ENCODE results near the gene FAM9A.

Gene FAM9A

DNA sequence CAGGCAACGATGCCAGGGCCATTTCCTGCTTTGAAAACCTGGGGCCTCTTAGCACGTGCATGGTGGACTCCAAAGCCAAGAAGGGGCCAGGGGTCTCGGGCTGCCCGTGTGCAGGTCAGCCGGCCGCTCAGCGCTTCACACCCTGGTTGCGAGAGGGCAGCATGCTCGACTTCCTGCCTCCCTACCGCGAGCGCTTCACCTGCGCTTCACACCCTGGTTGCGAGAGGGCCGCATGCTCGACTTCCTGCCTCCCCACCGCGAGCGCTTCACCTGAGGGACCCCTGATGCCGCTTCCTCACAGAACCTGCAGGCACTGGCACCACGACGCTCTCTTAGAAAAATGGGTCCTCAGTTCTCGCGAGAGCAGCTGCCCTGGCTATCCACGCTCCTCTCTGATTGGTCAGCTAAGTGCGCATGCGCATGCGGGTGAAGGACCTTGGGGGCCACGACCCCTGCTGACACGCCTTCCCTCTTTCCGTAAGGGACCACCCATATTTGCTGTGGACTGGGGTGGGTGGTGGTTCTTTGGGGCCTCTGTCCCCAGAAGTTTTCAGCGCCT, at the start of gene FAM9A:
Gene FAM9A (minus strand): TSS at position 343 of the 559 bp plus-strand sequence. CDS start 1,212 bp downstream, outside the sequence.
- no peak for DNase-seq

DNA sequence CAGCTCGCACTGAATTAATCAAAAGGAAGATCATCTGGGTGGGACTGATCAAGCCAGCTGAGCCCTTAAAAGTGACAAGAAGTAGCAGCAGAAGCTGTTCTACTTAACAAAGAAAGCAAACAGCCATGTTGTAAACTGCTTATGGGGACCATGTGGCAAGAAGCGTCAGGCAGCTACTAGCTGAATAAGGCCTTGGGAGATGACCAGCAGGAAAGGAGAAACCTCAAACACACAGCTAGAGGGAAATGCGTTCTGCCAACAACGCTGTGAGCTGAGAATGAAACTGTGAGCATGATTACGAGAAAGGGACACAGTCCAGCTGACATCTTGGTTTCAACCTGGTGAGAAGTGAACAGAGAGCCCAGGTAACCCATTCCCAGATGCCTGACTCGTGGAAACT, 49.3 kb upstream of the FAM9A start:
- no peak for DNase-seq

DNA sequence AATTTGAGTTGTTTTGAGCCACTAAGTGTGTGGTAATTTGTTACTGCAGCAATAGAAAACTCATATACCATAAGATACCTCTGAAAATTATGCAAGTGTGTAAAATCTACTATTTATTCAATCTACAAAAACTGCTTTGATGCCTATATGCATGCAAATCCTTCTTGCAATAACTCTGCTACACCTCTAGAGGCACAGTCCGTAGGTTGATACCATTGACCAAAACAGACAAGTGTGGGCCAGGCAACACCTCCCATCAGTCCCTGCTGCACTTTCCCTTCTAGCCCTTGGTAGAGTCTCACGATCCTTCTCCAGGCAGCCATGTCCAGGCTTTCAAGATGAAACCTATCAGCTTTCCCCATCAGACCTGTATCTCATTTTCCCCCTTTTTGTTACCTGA, 48.8 kb upstream of the FAM9A start:
- no peak for DNase-seq

GRCh38 chrX:8849458-8849857, 48.3 kb upstream of the FAM9A start:
- DNase-seq = no peak

- no peak for DNase-seq
Observed at GRCh38 chrX:8848911-8849310, 47.7 kb upstream of the FAM9A start.

DNA sequence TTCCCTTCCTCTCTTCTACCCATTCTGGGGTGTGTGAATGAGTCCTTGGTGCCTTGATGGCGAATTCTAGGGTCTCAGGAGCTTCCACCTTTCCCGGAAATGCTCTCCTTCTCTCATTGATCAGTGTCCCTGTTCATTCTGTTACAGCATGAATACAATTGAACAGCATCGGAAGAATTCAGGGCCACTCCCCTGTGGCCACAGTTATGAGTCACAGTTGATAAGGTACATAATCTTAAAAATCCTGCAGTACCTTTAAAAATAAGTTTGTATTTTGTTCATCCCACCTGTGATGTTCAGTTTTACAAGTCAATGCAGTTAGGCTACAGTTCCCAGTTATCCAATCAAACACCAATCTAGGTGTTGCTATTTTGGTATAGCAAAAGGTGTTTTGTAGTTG, 47.3 kb upstream of the FAM9A start:
- DNase-seq = no peak

- DNase-seq = no peak
Observed at GRCh38 chrX:8847360-8847759, 46.2 kb upstream of the FAM9A start.

DNA sequence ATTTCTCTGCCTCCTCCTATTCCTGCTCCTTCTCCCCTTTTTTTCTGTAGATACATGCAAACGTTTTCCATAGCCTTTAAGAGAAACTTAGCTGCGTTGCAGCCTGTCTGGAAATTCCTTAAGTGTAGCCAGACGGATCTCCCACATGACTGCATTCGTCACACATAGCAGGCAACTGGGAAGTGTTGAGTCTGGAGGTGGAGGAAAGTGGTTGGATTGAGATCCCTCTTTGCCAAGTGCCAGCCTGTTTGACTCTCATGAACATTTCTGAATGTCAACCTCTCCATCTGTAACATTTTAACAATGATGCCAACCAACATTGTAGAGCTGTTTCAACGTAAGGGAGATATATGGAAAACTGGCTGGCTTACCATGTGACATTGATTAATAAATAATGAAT, 45.1 kb upstream of the FAM9A start:
- no peak for DNase-seq

DNA sequence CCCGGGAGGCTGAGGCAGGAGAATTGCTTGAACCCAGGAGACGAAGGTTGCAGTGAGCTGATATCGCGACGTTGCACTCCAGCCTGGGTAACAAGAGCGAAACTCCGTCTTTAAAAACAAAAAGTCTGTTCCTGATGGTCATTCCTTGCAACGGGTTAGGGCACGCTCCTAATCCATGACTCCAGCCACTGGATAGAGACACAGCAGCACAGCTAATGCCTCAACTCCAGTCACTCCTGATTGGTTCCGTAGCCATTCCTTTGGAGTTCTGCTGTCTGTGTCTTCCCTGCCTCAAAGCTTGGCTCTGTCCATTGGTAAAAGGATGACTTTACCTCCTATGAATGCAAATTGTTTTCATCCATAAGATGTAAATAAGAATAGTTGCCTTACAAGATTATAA, 44.3 kb upstream of the FAM9A start:
- no peak for DNase-seq

- DNase-seq = no peak
Observed at GRCh38 chrX:8845060-8845459, 43.9 kb upstream of the FAM9A start.

DNA sequence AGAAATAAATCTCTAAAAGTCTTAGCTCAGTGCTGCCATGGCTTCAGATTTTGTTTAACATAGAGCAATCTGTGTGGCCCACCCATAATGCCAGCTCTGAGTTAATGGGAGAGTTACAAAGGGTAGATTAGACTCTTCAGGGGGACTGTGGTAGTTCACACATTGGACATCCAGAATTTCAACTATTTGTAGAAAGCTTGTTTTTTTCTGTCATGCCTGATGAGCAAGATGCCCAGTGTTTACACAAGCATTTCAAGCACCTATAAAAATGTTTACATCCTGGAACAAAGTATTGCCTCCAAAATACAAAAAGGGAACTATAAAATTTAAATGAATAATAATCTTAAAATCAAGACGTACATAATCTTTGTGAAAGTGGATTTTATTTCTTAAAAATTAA, 43.0 kb upstream of the FAM9A start:
- no peak for DNase-seq

- no peak for DNase-seq
Observed at GRCh38 chrX:8841911-8842310, 40.7 kb upstream of the FAM9A start.

GRCh38 chrX:8834392-8834791, 33.2 kb upstream of the FAM9A start:
- DNase-seq = no peak

DNA sequence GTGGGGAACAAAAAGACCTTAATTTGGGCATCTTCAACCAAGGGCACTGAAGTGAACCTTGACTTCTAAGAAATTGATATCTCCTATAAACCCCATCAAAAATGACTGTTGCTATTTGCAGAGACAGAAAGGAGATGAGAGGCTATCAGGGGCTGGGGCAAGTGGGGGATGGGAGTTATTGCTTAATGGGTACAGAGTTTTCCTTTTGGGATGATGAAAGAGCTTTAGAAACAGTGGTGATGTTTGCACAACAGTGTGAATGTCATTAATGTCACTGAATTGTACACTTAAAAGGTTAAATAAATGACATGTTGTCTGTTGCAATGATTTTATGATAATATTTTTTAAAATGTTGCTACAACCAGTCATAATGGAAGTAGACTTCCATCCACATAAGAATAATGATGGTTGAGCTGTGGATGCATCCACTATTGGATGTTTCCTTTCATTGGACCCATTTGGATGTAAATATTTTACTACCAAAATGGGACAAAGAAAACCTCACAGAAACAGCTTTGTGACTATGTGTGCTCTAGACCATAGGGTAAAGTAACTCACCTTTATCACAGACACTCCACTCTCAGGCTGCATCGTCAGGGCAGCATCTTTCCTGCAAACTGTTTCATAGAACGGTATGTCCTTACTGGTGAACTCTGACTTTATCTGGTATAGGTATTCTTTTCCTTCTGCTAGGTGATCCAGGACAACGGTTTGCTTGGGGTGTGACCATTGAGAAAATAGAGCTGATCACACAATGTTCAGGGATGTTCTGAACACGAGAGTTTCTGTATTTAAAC, 31.6 kb upstream of the FAM9A start:
- DNase-seq = no peak

DNA sequence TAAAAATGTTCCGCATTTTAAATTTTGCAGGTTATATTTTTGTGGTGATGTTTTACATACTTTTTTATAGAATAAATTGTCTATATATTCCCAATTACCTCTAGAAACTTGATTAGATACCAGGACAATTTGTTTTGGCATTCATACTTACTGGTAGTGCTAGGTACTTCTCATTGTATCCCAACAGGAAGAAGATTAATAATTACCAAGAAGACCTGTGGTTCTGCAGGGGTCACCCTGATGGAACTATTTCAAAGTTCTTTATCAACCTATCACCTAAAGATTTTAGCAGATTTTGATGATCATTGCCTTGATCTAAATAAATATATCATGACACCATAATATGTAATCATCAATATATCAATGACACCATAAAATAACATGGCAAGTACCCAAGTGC, 22.5 kb upstream of the FAM9A start:
- no peak for DNase-seq

DNA sequence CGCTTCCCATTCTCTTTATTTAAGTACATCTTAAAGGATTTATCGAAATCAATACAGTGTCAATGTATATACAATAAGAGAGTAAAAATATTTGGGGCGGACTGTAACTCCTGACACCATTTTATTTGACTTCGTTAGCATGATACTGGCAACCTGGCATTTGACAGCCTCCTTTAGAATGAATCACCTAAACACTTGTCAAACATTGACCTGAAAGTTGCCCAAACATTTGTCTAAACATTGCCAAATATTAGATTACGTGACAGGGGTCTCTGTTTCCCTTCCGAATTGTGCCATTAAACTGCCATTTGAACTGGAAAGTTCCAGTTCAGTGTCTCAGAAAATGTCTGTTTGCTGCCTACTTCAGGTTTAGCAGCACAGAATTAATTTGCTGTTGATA, 20.8 kb upstream of the FAM9A start:
- DNase-seq = no peak

DNA sequence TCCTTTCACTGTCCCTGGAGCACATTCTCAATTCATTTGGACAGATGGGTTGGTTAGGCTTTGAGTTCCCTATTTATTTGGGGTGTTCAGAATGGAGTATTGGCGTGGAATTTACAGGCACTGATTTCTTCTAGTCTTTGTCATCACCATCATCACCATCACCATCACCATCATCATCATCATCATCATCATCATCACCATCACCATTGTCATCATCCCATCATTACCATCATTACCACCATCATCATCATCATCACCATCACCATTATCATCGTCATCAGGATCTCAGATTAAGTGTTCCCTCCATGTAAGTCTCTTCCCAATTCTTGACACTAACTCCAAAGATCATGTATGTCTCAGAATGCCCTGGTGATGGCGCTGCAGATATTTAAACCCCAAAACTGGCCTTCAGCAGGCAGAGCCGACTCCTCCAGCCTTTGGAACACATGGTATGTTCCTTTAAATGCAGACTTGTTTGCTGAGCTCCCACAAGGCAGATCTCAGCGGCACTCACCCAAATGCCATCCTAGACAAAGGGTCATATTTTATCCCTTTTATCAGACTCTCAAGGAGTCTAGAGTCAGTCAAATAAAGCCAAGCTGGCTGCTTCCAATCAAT, 19.8 kb upstream of the FAM9A start:
- DNase-seq = no peak

DNA sequence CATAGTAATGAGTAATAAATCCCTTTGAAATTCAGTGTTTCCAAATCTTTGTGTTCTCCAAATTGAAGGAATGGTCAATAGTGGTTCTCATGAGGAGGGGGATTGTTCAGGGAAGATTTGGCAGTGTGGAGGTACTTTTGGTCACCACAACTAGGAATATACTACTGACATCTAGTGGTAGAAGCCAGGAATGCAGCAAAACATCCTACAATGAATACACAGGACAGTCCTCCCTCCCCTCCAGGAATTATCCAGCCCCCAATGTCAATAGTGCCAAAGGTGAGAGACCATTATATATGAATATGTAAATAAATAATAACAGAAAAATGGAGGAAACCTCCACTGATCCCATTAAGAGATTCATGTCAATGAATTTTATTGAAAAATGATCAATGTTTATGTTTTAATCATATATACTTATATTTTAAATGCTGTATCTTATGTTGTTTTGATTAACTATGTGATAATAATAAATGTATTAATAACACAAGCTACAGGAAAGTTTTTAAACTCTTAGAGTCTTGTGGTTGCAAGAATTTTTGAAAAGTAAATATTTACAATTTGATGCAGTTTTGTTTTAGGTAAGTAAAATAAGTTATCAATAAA, 14.4 kb upstream of the FAM9A start:
- DNase-seq = no peak

DNA sequence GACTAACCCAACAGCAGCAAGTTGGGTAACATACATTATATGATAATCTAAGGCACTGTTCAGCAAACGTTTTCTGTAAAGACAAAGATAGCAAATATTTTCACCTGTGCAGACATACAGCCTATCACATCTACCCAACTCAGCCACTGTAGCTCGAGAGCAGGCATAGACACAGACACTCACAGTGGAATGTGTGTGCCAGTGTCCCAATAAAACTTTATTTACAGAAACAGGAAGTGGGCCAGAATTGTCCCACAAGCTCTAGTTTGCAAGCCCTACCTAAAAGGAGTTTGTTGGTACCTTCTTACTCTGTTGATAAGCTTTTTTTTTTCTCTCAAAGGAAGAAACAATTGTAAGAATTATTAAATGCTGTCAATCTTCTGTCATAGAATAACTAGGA, 11.9 kb upstream of the FAM9A start:
- no peak for DNase-seq

GRCh38 chrX:8811611-8812010, 10.4 kb upstream of the FAM9A start:
- DNase-seq = no peak

GRCh38 chrX:8808661-8809060, 7.5 kb upstream of the FAM9A start:
- no peak for DNase-seq

GRCh38 chrX:8805974-8806373, 4.8 kb upstream of the FAM9A start:
- DNase-seq = no peak

GRCh38 chrX:8805046-8805445, 3.9 kb upstream of the FAM9A start:
- DNase-seq = no peak

- DNase-seq = no peak
Observed at GRCh38 chrX:8803326-8803725, 2.1 kb upstream of the FAM9A start.

All from NCI-H1436 (cell line).